GM13976 (cell line): ENCODE data around the gene GINS2.

Source experiments
- DNase-seq: peaks from one replicate; pipeline ENCODE4 v3.0.0; 2012; ENCODE audit warnings: low spot score
- CTCF ChIP-seq: IDR thresholded peaks from 2 replicates; pipeline ENCODE4 v1.5.1; 2012; ENCODE audit warnings: borderline replicate concordance, mild to moderate bottlenecking; ENCODE audit not compliant: insufficient read depth; ENCODE audit errors: extremely low read depth, missing control alignments, control extremely low read depth
- in situ Hi-C: fragments of 300-500 bp; cut with MboI; formaldehyde crosslinking; loops from one replicate; pipeline ENCODE4 v1.12.0; 2022; ENCODE audit warnings: low sequenced_read_pairs, mixed read lengths, inconsistent platforms; ENCODE audit not compliant: unreplicated experiment

Gene GINS2

GRCh38 chr16:85653290-85653891, 35.4 kb downstream of the GINS2 start:
- in situ Hi-C loops = no loop called here
- DNase-seq = no peak
- no peak for TF ChIP-seq CTCF

- peak; percentile 64 for DNase-seq
- TF ChIP-seq CTCF = no peak
- in situ Hi-C loops = no loop called here
Measured at GRCh38 chr16:85652431-85653221, 36.1 kb downstream of the GINS2 start.

- in situ Hi-C loops = no loop called here
- no peak for TF ChIP-seq CTCF
- no peak for DNase-seq
Measured at GRCh38 chr16:85651629-85652430, 36.9 kb downstream of the GINS2 start.

GRCh38 chr16:85650844-85651628, 37.7 kb downstream of the GINS2 start:
- no peak for TF ChIP-seq CTCF
- no peak for DNase-seq
- in situ Hi-C loops = no loop called here

- TF ChIP-seq CTCF = no peak
- DNase-seq = no peak
- in situ Hi-C loops = no loop called here
Measured at GRCh38 chr16:85650135-85650843, 38.5 kb downstream of the GINS2 start.

GRCh38 chr16:85649411-85650134, 39.2 kb downstream of the GINS2 start:
- TF ChIP-seq CTCF = no peak
- in situ Hi-C loops = no loop called here
- no peak for DNase-seq
